Heart left ventricle (tissue), 16 donors: ENCODE data around the gene COLEC12. TPM values are rescaled to one million over a fixed set of nuclear protein-coding genes. Genes with fewer than 3 reads are reported as not detected.

Experiments used
- ATAC-seq, 4 donors: fragments of 200-7000 bp; cut with Tn5 transposase; one replicate each; pipeline ENCODE4 v1.9.1; 2020 to 2022; ENCODE audit warnings: moderate library complexity in 4 of 4, mild to moderate bottlenecking in 3 of 4, moderate number of reproducible peaks in 1 of 4
- DNase-seq, 5 donors: peaks; one replicate each; pipeline ENCODE4 v3.0.0-alpha.2; 2020
- H3K27ac ChIP-seq, 12 donors: fragments of 200-600 bp; sonication (generic) in 4 of 12; one replicate each; pipeline versions ENCODE4 v1.5.0 to v1.8.0; 2016 to 2022; ENCODE audit warnings: mild to moderate bottlenecking in 2 of 12
- H3K27me3 ChIP-seq, 9 donors: fragments of 200-600 bp; sonication (generic) in 2 of 9; one replicate each; pipeline versions ENCODE4 v1.5.1 to v1.8.0; 2016 to 2022; ENCODE audit warnings: mild to moderate bottlenecking in 3 of 9
- H3K36me3 ChIP-seq, 9 donors: fragments of 200-600 bp; sonication (generic) in 2 of 9; one replicate each; pipeline versions ENCODE4 v1.5.0 to v1.8.0; 2018 to 2022; ENCODE audit warnings: mild to moderate bottlenecking in 2 of 9
- H3K4me1 ChIP-seq, 12 donors: fragments of 200-600 bp; sonication (generic) in 4 of 12; one replicate each; pipeline versions ENCODE4 v1.5.0 to v1.8.0; 2016 to 2022; ENCODE audit warnings: mild to moderate bottlenecking in 3 of 12
- H3K4me3 ChIP-seq, 12 donors: fragments of 200-600 bp; sonication (generic) in 4 of 12; one replicate each; pipeline versions ENCODE4 v1.5.0 to v1.8.0; 2017 to 2022; ENCODE audit warnings: mild to moderate bottlenecking in 9 of 12, moderate library complexity in 4 of 12
- H3K9me3 ChIP-seq, 12 donors: fragments of 200-600 bp; sonication (generic) in 4 of 12; one replicate each; pipeline versions ENCODE4 v1.5.0 to v1.8.0; 2016 to 2022; ENCODE audit warnings: mild to moderate bottlenecking in 1 of 12
- CTCF ChIP-seq, 12 donors: fragments of 200-600 bp; sonication (generic) in 4 of 12; IDR thresholded peaks; one replicate each; pipeline versions ENCODE4 v1.5.0 to v1.8.0; 2018 to 2022; ENCODE audit warnings: antibody characterized with exemption in 12 of 12, mild to moderate bottlenecking in 5 of 12
- POLR2A ChIP-seq, 2 donors: fragments of 450-650 bp; IDR thresholded peaks; one replicate each; pipeline ENCODE4 v1.6.1; 2017; ENCODE audit warnings: antibody characterized with exemption in 2 of 2, mild to moderate bottlenecking in 2 of 2, moderate library complexity in 2 of 2
- WGBS, 4 donors: extraction: QIAGEN DNeasy Blood & Tissue Kit in 2 of 4; methylation state at CpG; one replicate each; pipeline versions ENCODE4 v1.1.5 to v1.1.7; 2013 to 2018; 5-methylcytosine and 5-hydroxymethylcytosine counted together
- intact Hi-C, 10 donors: fragments of 100-400 bp; cut with DNase I; formaldehyde crosslinking; loops; one replicate each; pipeline versions ENCODE4 v1.11.1 to v1.14.2; 2022
- polyA plus RNA-seq, 2 donors: library from polyadenylated mRNA; stranded (reverse); fragments of 200-250 nt; gene quantifications; one replicate each; pipeline ENCODE4 v1.2.3, GENCODE V29; 2013
- total RNA-seq, 9 donors: library from RNA; depleted of rRNA in 2 of 9; stranded (reverse); fragments of >200 nt in 2 of 9; fragmentation: NEBNext Ultra II Directional in 3 of 9; extraction: Animal tissue kit (Norgen Biotek cat#: 25700) in 3 of 9; gene quantifications; one replicate each; pipeline versions ENCODE4 v1.1.0 to v1.2.4, GENCODE V29; 2016 to 2023
- donor health status: ischemic (EF 13 %, LVEDD 7.1; RV severe dilation, severe dysfunction).
- donor health status: healthy with polysubstance abuse.
- donor health status: DM: no; HTN: yes; CAD: no.
- donor health status: DM: no; HTN: no; CAD: no.
- donor health status: ischemic (EF 25% LVEDD 6.9; RV normal size, moderate dysfunction).
- donor health status: ischemic (EF 25% LVEDD 5.7; RV mildly dilated, moderate dysfunction).
- donor health status: healthy.
- donor health status: DM: yes; HTN: yes; CAD: no.
- donor health status: ischemic (EF 35%, LVEDD 5.7; RV mildly dilated, moderate dysfunction).
- donor health status: nonischemic (EF 11% LVEDD 7.7; RV severe dilation, severe dysfunction).
- donor health status: DM: yes; HTN: yes; CAD: no.
- donor health status: PGD.
- donor health status: ischemic (EF 29% LVEDD 5.4; RV normal size, mild dysfunction).
- donor health status: nonischemic (EF 23%, LVEDD 6.1; RV moderate dilation, normal function).

Gene COLEC12
- total and polyA plus RNA-seq, 11 donors = 2.2 to 35.9 (median 7.9) TPM

DNA sequence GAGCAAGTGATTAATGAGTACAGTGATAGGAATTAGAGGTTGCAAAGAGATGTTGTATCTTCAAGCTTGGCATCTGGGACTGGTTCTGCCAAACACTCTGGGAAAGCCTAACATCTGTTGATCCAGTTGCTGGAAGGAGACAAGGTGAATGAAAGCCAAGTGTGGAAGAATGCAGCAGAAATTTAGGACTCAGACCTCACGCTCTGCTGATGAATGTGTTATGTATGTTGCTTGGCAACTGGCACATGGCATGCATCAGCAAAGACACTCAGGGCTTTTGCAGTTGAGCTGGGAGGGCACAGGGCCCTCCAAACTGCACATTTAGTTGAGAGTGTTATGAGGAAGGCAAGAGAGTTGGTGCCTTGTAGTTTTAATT lies 105.5 kb downstream of the COLEC12 start:
- H3K4me1 ChIP-seq = peaks cover 0 to 44% (median 12%) of the 10 kb centered on the region in 12 donors
- TF ChIP-seq POLR2A (IDR thresholded peaks at IDR 0.05) (no peak), CTCF (IDR thresholded peaks at IDR 0.05) (no peak)
- no peaks in the 10 kb centered on the region for H3K9me3 ChIP-seq
- intact Hi-C loops = no loop called here
- DNase-seq (peak in 2 of 5 donors; percentile 39 to 61), ATAC-seq (peak; percentile 72 to 88 (median 82))
- H3K4me3 ChIP-seq = no peak overlapping the region
- no peaks in the 10 kb centered on the region for H3K36me3 ChIP-seq
- 27 to 40% (median 33%) methylated on average over 1 of the region's 1 CpG for WGBS, 4 donors
- peak overlapping the region in 7 of 12 donors; percentile 7 to 63 (median 43) for H3K27ac ChIP-seq
- no peaks in the 10 kb centered on the region for H3K27me3 ChIP-seq

GRCh38 chr18:394262-394986 lies 106.1 kb downstream of the COLEC12 start:
- H3K27ac ChIP-seq = peak overlapping the region in 3 of 12 donors; percentile 29 to 63 (median 53)
- peaks cover 0 to 44% (median 12%) of the 10 kb centered on the region in 12 donors for H3K4me1 ChIP-seq

GRCh38 chr18:393574-393957 lies 106.9 kb downstream of the COLEC12 start:
- ATAC-seq = no peak
- Histone ChIP-seq H3K9me3 (no peaks in the 10 kb centered on the region), H3K36me3 (no peaks in the 10 kb centered on the region), H3K4me1 (peaks cover 0 to 42% (median 12%) of the 10 kb centered on the region in 12 donors), H3K27me3 (no peaks in the 10 kb centered on the region), H3K27ac (peak overlapping the region in 1 of 12 donors; percentile 30), H3K4me3 (no peak overlapping the region)
- 60 to 84% (median 67%) methylated on average over 6 of the region's 6 CpGs for WGBS, 4 donors
- intact Hi-C loops = no loop called here
- TF ChIP-seq POLR2A (IDR thresholded peaks at IDR 0.05) (no peak), CTCF (IDR thresholded peaks at IDR 0.05) (no peak)
- DNase-seq = no peak

More at GRCh38 chr18:394262-394986, 106.1 kb downstream of the COLEC12 start:
- TF ChIP-seq CTCF (IDR thresholded peaks at IDR 0.05) (no peak), POLR2A (IDR thresholded peaks at IDR 0.05) (no peak)
- DNase-seq = no peak
- 79 to 90% (median 87%) methylated on average over 6 of the region's 6 CpGs for WGBS, 4 donors
- no peak overlapping the region for H3K4me3 ChIP-seq
- H3K36me3 ChIP-seq = no peaks in the 10 kb centered on the region
- H3K9me3 ChIP-seq = no peaks in the 10 kb centered on the region
- intact Hi-C loops = no loop called here
- no peak for ATAC-seq
- no peaks in the 10 kb centered on the region for H3K27me3 ChIP-seq

GRCh38 chr18:392928-393573 lies 107.5 kb downstream of the COLEC12 start:
- Histone ChIP-seq H3K9me3 (no peaks in the 10 kb centered on the region), H3K27ac (peak overlapping the region in 2 of 12 donors; percentile 37 to 60), H3K27me3 (no peaks in the 10 kb centered on the region), H3K4me3 (no peak overlapping the region), H3K36me3 (no peaks in the 10 kb centered on the region), H3K4me1 (peaks cover 0 to 39% (median 12%) of the 10 kb centered on the region in 12 donors)
- DNase-seq (peak in 1 of 5 donors; percentile 27), ATAC-seq (no peak)
- TF ChIP-seq CTCF (IDR thresholded peaks at IDR 0.05) = no peak
- no peak for TF ChIP-seq POLR2A (IDR thresholded peaks at IDR 0.05)
- 71 to 77% (median 75%) methylated on average over 6 of the region's 6 CpGs for WGBS, 4 donors
- intact Hi-C loops = no loop called here
